HG03108 (cell line): Measurements from ENCODE around the gene HOXA6.

Experiments used
- ATAC-seq: cut with Tn5 transposase; IDR thresholded peaks from one replicate; pipeline ENCODE4 v1.9.1; 2021; ENCODE audit warnings: moderate library complexity; ENCODE audit not compliant: unreplicated experiment

Gene HOXA6

GRCh38 chr7:27163288-27164044 is 15.9 kb upstream of the HOXA6 start:
- no peak for ATAC-seq

- no peak for ATAC-seq
These were observed 15.2 kb upstream of the HOXA6 start for GRCh38 chr7:27162561-27163287.

- no peak for ATAC-seq
These were observed 14.4 kb upstream of the HOXA6 start for GRCh38 chr7:27161721-27162560.

GRCh38 chr7:27161214-27161720 is 13.7 kb upstream of the HOXA6 start:
- ATAC-seq: no peak

- peak; percentile 47 for ATAC-seq
These were observed 13.1 kb upstream of the HOXA6 start for GRCh38 chr7:27160546-27161213.

- ATAC-seq: no peak
These were observed 12.6 kb upstream of the HOXA6 start for GRCh38 chr7:27160145-27160545.

GRCh38 chr7:27159266-27160144 is 11.9 kb upstream of the HOXA6 start:
- no peak for ATAC-seq

GRCh38 chr7:27158436-27159265 is 11.1 kb upstream of the HOXA6 start:
- ATAC-seq: no peak

- ATAC-seq: no peak
These were observed 10.3 kb upstream of the HOXA6 start for GRCh38 chr7:27157702-27158431.

GRCh38 chr7:27156916-27157701 is 9.5 kb upstream of the HOXA6 start:
- ATAC-seq: no peak

- ATAC-seq: no peak
These were observed 8.9 kb upstream of the HOXA6 start, which contains the start of gene HOXA7 for GRCh38 chr7:27156508-27156898. TSS of gene HOXA7 (minus strand) at chr7:27156675. CDS start at chr7:27156545, 130 bp downstream.

- no peak for ATAC-seq
These were observed 8.4 kb upstream of the HOXA6 start for GRCh38 chr7:27155816-27156507.

- ATAC-seq: no peak
These were observed 7.6 kb upstream of the HOXA6 start for GRCh38 chr7:27154901-27155815.

GRCh38 chr7:27154369-27154768 is 6.8 kb upstream of the HOXA6 start:
- no peak for ATAC-seq

- ATAC-seq: no peak
These were observed 6.0 kb upstream of the HOXA6 start for GRCh38 chr7:27153526-27153925.
